ENCODE measurements around the gene FNBP1.
"Not testable (repeated sequence)": the region's sequence is repeated elsewhere in the genome, so short reads cannot be mapped to it uniquely, and the experiment has no call there.

FNBP1 gene

DNA sequence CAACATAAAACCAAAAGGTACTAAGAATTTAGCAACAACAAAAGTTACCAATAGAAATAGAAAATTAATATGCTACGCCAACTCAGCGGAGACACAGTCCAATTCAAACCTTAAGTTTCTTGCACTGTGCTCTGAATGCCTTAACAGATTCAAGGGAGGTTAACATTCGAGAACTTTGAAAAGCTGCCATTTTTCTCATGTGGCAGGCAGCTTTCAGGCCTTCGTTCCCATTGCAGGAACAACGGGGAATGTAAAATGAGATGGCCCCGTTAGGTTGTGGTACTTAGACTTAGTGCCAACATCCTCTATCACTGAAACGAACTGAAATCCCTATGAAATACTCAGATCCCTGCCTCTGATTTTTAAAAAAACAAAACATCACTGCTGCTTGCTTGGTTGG lies 22.4 kb downstream of the FNBP1 start:
- no peak for DNase-seq

DNA sequence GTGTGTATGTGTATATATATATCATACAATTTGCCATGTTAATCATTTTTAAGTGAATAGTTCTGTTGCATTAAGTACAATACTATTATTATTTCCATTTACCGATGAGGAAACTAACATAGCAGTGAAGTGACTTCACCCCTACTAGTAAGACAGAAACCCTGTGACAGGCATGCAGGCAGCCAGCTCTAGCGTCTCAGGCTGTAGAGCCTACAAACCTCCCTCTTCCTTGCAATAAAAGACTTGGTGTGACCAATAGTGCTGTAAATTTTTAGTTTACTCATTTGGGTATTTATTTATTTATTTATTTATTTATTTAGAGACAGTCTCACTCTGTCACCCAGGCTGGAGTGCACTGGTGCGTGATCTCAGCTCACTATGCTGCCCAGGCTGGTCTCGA lies 24.7 kb downstream of the FNBP1 start:
- no peak for DNase-seq

DNA sequence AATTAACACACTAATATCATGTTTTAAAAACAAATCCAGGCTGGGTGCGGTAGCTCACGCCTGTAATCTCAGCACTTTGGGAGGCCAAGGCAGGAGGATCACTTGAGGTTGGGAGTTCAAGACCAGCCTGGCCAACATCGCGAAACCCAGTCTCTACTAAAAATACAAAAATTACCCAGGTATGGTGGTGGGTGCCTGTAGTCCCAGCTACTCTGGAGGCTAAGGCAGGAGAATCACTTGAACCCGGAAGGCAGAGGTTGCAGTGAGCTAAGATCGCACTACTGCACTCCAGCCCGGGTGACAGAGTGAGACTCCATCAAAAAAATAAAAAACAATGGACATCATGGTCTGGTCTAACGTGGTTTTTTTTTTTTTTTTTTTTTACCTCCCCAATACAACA lies 25.5 kb downstream of the FNBP1 start:
- not testable (repeated sequence) for DNase-seq

DNA sequence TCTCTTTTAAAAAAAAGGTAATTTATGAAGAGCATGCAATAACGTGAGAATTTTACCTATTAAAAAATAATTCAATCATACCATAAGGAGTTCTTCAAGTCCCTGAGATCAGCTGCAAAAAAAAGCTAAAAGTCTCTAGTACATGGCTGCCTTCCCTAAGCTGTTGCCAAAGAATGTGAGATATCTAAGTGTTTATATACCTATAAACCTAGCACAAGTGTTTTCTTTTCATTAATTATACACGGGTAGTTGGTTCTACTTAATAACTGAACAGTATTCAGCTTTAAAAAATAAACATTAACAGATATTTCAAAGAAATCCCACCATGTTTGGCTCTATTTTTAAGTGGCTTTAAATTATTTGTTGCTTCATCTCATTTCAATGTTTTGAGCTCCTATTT lies 25.9 kb downstream of the FNBP1 start:
- DNase-seq = no peak

DNA sequence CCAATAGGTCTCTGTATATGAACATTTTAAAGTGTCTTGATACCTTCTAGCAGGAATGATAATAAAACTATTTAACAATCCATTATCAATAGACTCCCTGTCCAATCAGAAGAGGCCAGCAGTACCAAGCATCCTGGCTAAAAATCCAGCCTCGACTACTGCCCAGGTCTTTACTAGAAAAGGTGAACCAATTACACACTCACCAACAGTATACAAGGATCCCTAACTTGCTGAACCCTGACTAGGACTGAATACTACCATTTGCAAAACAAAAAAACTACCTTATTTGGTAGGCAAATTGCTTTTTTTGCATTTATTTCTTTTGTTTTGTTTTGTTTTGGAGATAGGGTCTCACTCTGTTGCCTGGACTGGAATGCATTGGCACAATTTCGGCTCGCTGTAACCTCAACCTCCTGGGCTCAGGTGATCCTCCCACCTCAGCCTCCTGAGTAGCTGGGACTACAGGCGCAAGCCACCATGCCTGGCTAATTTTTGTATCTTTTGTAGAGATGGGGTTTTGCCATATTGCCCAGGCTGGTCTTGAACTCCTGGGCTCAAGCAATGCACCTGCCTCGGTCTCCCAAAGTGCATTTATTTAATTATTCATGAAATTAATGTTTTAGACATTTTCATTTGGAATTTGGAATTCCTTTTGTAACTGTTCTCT lies 27.5 kb downstream of the FNBP1 start:
- DNase-seq = no peak

DNA sequence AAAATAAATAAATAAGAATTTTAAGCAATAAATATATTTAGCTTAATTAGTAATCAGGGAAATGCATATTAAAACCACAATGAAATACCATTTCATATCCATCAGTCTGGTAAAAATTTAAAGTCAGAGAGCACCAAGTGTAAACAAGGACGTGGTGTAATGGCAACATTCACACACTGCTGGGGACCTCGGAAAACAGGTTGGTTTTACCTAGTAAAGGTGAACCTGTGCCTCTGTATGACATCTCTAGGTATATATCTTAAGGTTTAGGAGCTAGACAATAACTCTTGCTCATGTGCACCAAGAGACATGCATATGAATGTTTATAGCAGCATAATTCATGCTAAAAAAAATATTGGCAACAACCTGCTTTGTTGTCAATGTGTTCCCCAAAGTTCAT lies 29.7 kb downstream of the FNBP1 start:
- DNase-seq = no peak

DNA sequence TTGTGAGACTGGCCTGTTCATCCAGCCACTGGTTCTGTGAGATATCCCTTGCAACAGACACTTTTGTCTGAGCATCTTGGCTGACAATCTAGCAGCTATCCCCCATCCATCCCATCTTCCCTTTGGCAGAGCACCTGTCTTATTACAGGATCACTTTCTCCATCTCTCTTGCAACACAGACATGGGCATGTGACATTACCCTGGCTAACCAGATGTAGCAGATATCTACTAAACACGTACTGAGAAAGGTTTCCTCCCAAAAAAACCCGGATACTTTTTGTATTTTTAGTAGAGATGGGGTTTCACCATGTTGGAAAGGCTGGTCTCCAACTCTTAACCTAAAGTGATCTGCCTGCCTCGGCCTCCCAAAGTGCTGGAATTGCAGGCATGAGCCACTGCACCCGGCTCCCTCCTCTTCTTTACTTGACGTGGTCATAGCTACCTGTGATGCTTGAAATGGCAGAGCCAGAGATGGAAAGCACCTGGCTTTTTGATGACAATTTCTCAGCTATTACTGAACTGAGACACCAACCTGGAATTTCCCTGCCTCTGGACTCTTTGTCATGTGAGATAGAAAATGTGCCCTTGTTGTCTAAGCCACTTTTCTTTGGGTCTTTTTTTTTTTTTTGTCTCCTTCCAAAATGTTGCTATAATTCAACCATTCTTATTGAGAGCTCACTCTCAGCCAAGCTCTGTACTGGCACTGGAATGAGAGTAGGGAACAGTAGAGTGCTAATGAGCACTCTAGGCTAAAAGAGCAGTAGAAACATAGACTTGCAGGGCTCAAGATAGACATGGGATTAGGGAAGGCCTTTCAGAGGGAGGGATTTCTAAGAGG lies 32.6 kb downstream of the FNBP1 start:
- peak; percentile 89 for DNase-seq

DNA sequence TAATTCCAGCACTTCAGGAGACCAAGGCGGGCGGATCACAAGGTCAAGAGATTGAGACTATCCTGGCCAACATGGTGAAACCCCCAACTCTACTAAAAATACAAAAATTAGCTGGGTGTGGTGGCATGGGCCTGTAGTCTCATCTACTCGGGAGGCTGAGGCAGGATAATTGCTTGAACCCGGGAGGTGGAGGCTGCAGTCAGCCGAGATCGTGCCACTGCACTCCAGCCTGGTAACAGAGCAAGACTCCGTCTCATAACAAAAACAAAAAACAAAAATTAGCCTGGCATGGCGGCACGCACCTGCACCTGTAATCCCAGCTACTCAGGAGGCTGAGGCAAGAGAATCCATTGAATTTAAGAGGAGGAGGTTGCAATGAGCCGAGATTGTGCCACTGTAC lies 33.4 kb downstream of the FNBP1 start:
- not testable (repeated sequence) for DNase-seq

DNA sequence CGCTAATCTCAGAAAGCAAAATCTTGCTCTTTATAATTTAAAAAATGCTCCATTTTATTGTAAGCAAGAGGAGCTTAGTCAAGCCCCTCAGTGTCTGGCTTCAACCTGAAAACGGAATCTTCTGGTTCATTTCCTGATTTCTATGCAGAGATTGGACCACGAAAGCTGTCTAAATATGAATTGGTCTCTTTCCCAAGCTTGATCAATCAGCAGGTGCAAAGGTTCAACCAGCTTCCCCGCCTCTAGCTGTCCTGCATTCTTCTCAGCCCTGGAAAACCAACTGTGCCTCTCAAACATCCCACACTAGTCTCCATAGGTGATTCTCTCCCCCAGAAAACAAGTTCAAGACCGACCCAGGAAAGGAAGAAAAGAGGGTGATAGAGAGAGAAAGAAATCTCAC lies 34.5 kb downstream of the FNBP1 start:
- DNase-seq = no peak

DNA sequence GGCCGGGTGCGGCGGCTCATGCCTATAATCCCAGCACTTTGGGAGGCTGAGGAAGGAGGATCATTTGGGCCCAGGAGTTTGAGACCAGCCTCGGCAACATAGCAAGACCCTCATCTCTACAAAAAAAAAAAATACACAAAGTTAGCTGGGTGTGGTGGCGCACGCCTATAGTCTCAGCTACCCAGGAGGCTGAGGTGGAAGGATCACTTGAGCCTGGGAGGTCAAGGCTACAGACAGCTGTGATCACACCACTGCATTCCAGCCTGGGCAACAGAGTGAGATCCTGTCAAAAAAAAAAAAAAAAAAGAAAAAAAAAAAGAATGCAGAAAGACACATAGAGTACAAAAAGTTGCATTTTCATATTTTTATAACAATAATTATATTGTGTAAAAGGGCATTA lies 36.0 kb downstream of the FNBP1 start:
- DNase-seq = not testable (repeated sequence)

DNA sequence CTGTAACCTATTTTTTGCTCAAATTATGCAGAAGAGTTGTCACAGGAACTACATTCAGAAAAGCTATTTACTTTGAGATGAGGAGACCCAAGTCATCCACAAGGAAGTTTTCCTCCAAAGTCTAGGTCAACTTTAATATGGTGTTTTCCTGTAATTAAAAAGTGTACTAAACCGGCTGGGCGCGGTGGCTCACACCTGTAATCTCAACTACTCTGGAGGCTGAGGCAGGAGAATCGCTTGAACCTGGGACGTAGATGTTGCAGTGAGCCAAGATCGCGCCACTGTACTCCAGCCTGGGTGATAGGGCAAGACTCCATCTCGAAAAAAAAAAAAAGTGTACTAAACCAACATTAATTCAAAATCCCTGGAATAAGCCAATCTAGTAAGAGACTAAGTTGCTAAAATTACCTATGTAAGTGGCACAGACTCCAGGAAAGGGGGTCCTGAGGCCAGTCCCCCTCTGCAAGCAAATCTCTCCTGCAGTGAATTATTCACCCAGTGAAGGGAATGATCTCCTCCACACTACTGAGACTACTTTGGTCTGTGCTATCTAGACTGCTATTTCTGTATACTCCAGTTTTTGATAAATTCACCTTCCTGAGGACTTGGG lies 38.9 kb downstream of the FNBP1 start:
- DNase-seq = no peak

DNA sequence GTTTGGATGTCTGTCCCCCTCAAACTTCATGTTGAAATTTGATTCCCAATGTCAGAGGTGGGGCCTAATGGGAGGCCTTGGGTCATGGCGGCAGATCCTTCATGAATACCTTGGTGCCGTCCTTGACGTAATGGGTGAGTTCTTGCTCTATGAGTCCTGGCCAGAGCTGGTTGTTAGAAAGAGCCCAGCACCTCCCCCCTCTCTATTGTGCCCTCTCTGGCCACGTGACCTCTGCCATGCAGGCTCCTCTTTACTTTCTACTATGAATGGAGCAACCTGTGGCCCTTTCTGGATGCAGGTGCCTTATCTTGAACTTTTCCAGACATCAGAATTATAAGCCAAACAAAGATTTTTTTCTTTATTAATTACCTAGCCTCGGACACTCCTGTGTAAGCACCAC lies 40.7 kb downstream of the FNBP1 start:
- no peak for DNase-seq

DNA sequence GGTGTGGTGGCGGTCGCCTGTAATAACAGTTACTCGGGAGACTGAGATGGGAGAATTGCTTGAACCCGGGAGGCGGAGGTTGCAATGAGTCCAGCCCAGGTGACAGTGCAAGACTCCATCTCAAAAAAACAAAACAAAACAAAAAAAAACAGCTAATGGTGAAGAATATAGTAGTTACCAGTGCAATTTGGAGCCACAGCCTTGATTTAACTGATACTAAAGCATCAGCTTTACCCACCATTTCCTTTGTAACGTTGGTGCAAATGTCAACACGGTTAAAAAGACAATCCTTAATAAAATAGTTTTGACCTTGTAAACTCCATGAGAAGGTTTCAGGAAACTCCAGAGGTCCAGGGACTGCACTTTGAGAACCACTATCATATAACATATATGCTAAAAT lies 41.8 kb downstream of the FNBP1 start:
- DNase-seq = no peak

DNA sequence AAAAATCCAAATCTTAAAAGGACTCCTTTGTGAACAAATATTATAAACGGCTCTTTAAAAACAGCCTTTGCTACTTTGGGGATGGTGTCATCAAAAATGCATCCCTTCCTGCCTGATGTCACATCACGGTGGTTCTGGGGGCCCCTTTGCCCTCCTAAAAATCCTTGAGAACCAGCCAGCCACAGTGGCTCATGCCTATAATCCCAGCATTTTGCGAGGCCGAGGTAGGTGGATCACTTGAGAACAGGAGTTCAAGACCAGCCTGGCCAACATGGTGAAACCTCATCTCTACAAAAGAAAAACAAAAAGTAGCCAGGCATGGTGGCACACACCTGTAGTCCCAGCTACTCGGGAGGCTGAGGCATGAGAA lies 43.9 kb downstream of the FNBP1 start:
- no peak for DNase-seq

DNA sequence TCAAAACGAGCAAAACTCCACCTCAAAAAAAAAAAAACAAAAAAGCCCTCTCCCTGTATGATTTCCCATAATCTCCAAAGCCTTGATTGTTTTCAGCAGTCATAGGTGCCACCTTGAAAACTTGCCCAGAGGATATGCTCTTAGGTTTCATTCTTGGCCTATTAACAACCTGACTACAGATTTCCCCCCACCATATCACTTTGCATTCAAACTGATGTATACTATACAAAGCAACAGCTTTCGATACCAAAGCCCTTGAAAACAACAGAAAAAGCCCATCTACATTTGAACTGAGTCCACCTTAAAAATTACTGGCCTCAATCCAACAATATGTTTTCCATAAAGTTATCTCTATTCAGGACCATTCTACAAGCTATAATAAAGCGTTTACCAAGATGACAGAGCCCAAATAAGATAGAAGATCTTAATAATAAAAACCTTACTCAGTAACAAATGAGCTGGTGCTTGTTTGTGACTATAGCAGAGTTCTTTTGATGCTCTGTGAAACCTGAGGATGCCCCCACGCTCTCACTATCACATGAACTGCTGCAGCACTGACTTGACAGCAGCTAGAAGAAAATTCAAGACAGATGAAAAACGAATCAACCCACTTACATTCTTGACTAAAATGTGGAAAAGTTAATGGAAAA lies 44.4 kb downstream of the FNBP1 start:
- peak; percentile 40 for DNase-seq

DNA sequence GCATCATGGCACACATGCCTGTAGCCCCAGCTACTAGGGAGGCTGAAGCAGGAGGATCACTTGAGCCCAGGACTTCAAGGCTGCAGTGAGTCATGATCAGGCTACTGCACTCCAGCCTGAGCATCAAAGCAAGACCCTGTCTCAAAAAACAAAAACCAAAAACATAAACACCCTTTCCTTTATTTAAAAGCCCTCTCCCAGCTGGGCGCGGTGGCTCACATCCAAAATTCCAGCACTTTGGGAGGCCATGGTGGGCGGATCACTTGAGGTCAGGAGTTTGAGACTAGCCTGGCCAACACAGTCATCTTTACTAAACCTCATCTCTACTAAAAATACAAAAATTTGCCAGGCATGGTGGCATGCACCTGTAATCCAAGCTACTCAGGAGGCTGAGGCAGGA lies 45.3 kb downstream of the FNBP1 start:
- not testable (repeated sequence) for DNase-seq

DNA sequence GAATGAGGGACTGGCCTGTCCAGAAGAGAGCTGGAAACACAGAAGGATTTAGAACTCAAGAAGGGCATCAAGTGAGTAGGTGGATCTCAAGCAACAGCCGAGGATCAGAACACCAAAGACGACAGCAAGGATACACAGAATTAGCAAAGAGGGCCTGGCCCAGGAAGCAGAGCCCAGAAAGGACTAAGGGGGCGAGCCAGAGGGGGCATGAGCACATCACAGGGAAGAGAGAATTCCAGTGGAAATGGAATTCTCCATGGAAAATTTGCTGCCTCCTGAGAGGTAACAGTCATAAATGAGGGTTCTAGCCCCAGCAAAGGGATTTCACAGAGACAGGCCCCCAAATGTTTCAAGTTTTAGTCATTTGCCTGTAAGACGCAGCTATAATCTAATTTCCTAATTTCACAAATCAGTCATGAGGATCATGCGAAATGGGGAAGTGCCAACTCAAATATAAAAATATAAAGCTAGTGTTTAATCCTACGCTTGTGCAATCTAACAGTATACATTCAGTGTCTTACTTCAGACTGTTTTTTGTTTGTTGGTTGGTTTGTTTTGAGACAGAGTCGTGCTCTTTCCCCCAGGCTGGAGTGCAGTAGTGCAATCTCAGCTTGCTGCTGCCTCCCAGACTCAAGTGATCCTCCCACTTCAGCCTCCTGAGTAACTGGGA lies 46.7 kb downstream of the FNBP1 start:
- DNase-seq = no peak

DNA sequence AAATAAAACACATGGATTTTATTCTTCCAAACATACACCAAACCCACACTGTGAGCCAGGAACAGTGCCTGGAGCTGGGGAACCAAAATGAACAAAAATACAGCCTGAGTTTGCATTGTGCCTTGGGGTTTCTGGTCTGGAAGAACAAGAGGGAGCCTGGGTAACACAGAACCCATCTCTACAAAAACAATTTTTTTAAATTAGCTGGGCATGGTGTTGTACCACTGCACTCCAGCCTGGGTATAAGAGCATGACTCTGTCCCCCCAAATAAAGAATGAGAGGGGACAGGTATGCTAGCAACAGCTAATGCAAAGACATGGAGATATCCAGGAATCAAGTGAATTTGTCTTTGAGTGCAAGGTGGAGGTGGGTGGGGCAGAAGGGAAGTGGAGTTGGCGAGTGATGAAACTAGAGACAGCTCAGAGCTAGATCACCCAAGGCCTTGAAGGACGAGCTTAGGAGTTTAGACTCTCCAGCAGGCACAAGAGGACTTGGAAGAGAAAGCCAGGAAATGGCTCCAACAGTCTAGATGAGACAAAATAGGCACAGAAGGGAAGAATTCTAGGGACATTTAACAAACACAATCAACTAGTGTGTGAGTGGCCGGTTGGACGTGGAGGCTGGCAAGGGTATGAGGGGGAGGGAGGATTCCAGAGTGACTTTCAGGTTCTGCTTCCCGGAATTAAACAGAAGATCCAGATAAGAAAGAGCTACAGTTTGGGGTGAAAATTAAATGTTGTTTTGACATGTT lies 47.4 kb downstream of the FNBP1 start:
- DNase-seq = no peak

DNA sequence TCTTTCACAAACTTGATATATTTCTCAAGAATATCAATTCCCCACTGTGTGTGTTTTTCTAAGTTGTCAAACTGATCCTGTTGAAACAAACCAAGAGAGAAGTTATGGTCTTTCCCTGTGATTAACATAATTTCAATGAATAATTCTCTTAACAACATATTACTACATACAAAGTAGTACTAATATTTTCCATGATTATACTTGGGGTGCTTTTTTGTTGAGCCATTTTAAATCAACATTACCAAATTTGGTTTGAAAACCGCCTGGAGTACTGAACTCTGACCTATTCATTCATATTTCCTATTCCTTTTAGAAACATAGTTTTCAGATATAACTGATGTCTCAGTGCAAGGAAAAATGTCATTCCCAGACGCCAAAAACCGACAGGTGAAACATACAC lies 48.1 kb downstream of the FNBP1 start:
- no peak for DNase-seq

DNA sequence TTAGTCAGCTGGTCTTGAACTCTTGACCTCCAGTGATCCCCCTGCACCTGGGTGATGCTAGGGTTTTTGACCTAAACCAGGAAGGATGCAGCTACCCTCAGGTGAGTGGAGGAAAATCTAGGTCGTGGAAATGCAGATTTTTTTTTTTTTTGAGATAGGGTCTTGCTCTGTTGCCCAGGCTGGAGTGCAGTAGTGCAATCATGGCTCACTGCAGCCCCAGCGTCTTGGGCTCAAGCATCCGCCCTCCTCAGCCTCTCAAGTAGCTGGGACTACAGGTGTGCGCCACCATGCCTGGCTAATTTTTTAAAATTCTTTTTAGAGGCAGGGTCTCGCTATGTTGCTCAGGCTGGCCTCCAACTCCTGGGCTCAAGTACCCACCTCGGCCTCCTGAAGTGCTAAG lies 51.9 kb downstream of the FNBP1 start:
- DNase-seq = not testable (repeated sequence)

DNA sequence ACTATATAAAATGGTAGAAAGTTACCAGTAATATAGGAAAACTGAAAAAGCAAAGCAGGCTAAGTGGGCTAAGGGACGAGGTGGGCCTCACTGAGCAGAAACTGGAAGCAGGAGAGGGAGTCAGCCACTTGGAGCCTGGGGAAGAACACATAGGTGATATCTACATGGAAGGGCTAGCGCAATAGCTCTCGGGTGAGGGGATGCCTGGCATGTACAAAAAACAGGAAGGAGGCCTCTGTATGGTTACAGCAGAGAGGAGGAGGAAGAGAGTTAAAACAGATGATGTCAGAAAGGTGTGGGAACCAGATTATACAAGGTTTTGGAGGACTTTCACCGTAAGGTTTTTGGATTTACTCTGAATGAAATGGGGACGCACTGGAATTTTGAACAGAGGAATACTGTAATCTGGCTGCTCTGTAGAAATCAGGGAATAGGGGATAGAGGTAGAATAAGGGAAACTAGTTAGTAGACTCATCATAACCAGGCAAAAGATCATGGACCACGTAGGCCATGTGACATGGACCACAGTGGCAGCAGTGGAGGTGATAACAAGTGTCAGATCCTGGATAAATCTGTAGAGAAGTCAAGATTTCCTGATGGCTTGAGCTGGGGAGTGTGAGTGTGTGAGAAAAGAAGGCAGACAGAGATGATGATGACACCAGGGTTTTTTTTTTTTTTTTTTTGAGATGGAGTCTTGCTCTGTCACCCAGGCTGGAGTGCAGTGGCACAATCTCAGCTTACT lies 52.5 kb downstream of the FNBP1 start:
- DNase-seq = peak; percentile 70

DNA sequence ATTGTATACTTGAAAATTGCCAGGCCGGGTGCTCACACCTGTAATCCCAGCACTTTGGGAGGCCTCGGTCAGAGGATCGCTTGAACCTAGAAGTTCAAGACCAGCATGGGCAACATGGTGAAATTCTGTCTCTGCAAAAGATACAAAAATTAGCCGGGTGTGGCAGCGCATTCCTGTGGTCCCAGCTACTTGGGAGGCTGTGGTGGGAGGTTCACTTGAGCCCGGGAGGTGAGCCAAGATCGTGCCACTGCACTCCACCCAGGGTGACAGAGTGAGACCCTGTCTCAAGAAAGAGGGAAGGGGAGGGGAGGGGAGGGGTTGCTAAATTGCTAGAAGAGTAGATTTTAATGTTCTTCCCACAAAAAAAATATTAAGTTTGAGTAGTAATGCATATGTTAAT lies 53.2 kb downstream of the FNBP1 start:
- no peak for DNase-seq

All from CD4-positive, alpha-beta T cell treated with Interleukin-17A for 1 hour (primary cell).